WERI-Rb-1 (cell line): ENCODE measurements around the gene MED9.

Experiments used
- DNase-seq: peaks from one replicate; pipeline ENCODE4 v3.0.0-alpha.2; 2020
- H3K27ac ChIP-seq: fragments of 250-450 bp; sonication (Bioruptor Pico); 2 replicates; pipeline ENCODE4 v1.5.1; 2020; ENCODE audit warnings: mild to moderate bottlenecking, moderate library complexity
- H3K27me3 ChIP-seq: fragments of 250-450 bp; sonication (Bioruptor Pico); 2 replicates; pipeline ENCODE4 v1.5.1; 2021; ENCODE audit warnings: mild to moderate bottlenecking, low read depth, moderate library complexity; ENCODE audit not compliant: insufficient read depth, severe bottlenecking
- H3K36me3 ChIP-seq: fragments of 250-450 bp; sonication (Bioruptor Pico); 2 replicates; pipeline ENCODE4 v1.5.1; 2020; ENCODE audit warnings: mild to moderate bottlenecking, moderate library complexity
- H3K4me3 ChIP-seq: 2 replicates; pipeline ENCODE4 v1.5.1; 2011; ENCODE audit warnings: low read depth, mild to moderate bottlenecking, control low read depth, low read length
- H3K9me3 ChIP-seq: fragments of 250-450 bp; sonication (Bioruptor Pico); 2 replicates; pipeline ENCODE4 v1.5.1; 2021; ENCODE audit warnings: mild to moderate bottlenecking, moderate library complexity; ENCODE audit not compliant: severe bottlenecking
- TF ChIP-seq, protein P1 (sequence below): IDR thresholded peaks from 2 replicates; pipeline ENCODE4 v1.5.1; 2011; ENCODE audit warnings: low read depth, mild to moderate bottlenecking, control low read depth, inconsistent platforms, low read length

MED9 gene

DNA sequence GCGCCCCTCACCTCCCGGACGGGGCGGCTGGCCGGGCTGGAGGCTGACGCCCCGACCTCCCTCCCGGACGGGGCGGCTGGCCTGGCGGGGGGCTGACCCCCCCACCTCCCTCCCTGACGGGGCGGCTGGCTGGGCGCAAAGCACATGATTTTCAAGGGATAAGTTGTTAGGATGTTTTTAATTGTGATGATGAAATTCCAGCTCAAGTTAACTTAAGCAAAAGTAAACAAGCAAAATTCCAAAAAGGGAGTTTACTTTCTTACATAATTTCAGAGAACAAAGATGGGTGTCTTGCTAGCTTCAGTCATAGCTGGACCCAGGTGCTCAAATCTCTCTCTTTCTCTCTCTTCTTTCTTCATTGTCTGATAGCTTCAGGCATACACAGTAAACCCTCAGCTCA, 33.6 kb upstream of the MED9 start:
- Histone ChIP-seq H3K36me3 (no peaks in the 10 kb centered on the region), H3K4me3 (no peak overlapping the region), H3K27ac (no peak overlapping the region), H3K9me3 (peaks cover 5% of the 10 kb centered on the region), H3K27me3 (no peaks in the 10 kb centered on the region)
- TF ChIP-seq, protein P1, sequence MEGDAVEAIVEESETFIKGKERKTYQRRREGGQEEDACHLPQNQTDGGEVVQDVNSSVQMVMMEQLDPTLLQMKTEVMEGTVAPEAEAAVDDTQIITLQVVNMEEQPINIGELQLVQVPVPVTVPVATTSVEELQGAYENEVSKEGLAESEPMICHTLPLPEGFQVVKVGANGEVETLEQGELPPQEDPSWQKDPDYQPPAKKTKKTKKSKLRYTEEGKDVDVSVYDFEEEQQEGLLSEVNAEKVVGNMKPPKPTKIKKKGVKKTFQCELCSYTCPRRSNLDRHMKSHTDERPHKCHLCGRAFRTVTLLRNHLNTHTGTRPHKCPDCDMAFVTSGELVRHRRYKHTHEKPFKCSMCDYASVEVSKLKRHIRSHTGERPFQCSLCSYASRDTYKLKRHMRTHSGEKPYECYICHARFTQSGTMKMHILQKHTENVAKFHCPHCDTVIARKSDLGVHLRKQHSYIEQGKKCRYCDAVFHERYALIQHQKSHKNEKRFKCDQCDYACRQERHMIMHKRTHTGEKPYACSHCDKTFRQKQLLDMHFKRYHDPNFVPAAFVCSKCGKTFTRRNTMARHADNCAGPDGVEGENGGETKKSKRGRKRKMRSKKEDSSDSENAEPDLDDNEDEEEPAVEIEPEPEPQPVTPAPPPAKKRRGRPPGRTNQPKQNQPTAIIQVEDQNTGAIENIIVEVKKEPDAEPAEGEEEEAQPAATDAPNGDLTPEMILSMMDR: no peak
- DNase-seq: no peak

DNA sequence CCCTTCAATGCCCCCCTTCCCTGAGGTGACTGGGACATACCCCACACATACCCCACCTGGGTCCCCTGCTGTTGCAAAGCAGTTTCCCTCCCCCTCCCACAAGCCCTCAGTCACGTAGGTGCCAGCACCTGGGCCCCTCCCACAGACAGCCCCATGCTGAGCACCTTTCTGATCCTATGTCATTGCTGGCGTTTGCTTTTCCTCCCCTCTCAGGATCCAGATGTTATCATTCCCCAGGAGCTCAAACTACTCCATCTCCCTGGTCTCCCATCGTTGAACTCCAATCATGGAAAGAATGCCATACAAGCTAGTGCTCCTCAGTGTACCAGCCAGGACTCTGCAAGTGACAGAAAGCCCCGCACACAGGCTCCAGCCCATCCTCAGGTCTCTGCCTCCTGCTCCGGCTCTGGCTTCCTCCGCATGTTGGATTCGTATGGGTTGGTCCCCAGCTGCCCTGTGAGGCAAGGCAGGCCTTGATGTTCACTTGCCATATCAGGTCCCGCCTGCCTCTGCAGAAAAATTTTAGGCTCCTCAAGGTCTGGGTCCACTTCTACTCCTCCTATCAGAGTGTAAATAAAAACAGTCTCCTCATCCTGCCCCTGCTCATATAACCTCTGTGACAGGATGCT, 31.4 kb upstream of the MED9 start:
- DNase-seq: no peak
- Histone ChIP-seq H3K4me3 (no peak overlapping the region), H3K36me3 (no peaks in the 10 kb centered on the region), H3K9me3 (peaks cover 5% of the 10 kb centered on the region), H3K27me3 (no peaks in the 10 kb centered on the region), H3K27ac (no peak overlapping the region)
- TF ChIP-seq, protein P1: no peak

DNA sequence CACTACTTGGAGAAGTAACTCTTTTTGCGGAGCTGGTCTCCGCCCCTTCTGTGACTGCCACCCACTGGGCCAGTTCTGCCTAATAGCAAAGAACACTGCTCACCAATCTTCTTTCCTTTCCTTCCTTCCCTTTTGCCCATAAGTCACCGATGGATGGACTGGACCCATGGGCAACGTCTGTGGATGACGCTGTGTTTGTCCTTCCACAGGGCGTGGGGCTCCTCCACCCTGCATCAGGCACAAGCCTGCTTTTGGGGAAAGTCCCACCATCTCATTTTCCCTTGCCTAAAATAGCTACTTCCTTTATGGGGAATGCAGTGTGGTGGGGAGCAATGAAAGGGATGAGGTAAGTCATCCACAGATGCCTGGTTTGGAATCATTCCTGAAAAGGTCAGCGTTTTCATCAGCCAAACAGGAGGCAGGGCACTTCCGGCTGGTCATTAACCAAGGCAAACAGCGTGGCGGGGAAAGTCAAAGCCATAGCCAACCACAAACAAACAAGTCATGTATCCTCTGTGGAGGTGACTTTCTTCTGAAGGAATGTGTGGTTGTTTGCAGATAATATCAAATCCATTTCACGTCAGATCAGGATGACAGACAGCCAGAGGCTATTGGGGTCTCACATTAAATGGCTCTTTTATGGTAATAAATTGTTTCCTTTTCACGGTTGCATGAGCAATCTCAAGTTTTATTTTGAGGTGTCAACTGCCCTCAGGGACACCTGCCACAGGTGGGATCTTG, 30.7 kb upstream of the MED9 start:
- peaks cover 5% of the 10 kb centered on the region for H3K9me3 ChIP-seq
- TF ChIP-seq, protein P1: no peak
- no peaks in the 10 kb centered on the region for H3K36me3 ChIP-seq
- H3K27ac ChIP-seq: no peak overlapping the region
- no peaks in the 10 kb centered on the region for H3K27me3 ChIP-seq
- no peak for DNase-seq
- no peak overlapping the region for H3K4me3 ChIP-seq

- Histone ChIP-seq H3K36me3 (no peaks in the 10 kb centered on the region), H3K27me3 (no peaks in the 10 kb centered on the region), H3K9me3 (peaks cover 5% of the 10 kb centered on the region), H3K4me3 (no peak overlapping the region), H3K27ac (no peak overlapping the region)
- TF ChIP-seq, protein P1: no peak
- no peak for DNase-seq
These were observed 30.1 kb upstream of the MED9 start for GRCh38 chr17:17446666-17447155.

DNA sequence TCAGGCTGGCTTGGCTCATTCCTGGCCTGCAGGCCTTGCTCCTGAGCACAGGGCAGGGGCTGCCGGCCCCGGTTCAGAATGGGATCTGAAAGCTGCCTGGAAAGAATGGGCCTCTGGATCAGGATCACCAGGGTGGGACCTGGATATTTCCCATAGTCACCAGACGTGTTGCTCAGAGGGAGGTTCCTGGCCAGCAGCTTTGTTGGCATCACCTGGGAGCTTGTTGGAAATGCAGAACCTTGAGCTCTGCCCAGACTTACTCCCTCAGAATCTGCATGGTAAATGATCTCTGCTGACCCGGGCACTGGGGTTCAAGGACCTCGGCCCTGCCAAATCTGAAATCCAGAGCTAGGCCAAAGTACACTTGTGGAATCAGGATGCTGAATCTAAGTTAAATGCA, 29.5 kb upstream of the MED9 start:
- no peak for DNase-seq
- Histone ChIP-seq H3K9me3 (peaks cover 5% of the 10 kb centered on the region), H3K36me3 (no peaks in the 10 kb centered on the region), H3K4me3 (no peak overlapping the region), H3K27me3 (no peaks in the 10 kb centered on the region), H3K27ac (no peak overlapping the region)
- TF ChIP-seq, protein P1: no peak
